ENCODE data around the gene LRRC59.
A peak's percentile ranks its signal among the peaks of the same experiment; 100 is the strongest.

LRRC59 gene

GRCh38 chr17:50397919-50398285 is 579 bp upstream of the LRRC59 start:
- 54% methylated on average over 9 of the region's 9 CpGs for WGBS
- Histone ChIP-seq H3K4ac (ENCODE audit: low read depth in 1 of 2, low read length in 2 of 2) (no peak overlapping the region), H3K79me1 (replicated peaks; ENCODE audit: low read length, poor library complexity, severe bottlenecking) (peaks cover 11% of the 10 kb centered on the region), H2AFZ (ENCODE audit: low read depth, low read length) (no peak overlapping the region), H3K14ac (ENCODE audit: low read length in 2 of 2) (no peak overlapping the region), H2BK15ac (ENCODE audit: low read depth, poor library complexity, severe bottlenecking) (no peak overlapping the region), H3K27ac (ENCODE audit: low read length, poor library complexity, severe bottlenecking) (no peak overlapping the region), H3K23ac (ENCODE audit: low read length in 2 of 2) (no peak overlapping the region), H3K4me3 (ENCODE audit: insufficient read depth in 1 of 2, low read depth in 1 of 2, low read length in 2 of 2) (peak overlapping the region; percentile 9 to 97), H3K27me3 (ENCODE audit: control insufficient read depth in 1 of 2, insufficient read depth in 1 of 2, low read length in 2 of 2) (peaks cover 0 to 4% of the 10 kb centered on the region in 2 experiments), H3K36me3 (ENCODE audit: control insufficient read depth in 1 of 2, insufficient read depth in 2 of 2, low read depth in 1 of 2, low read length in 2 of 2) (peaks cover 19 to 22% of the 10 kb centered on the region in 2 experiments), H2BK12ac (ENCODE audit: low read length in 2 of 2) (no peak overlapping the region), H3K9ac (ENCODE audit: low read length) (peak overlapping the region; percentile 100), H3K4me1 (ENCODE audit: control insufficient read depth, insufficient read depth, low read depth, low read length) (peaks cover 8% of the 10 kb centered on the region), H3K18ac (ENCODE audit: low read depth in 1 of 2, low read length in 2 of 2) (no peak overlapping the region), H2BK120ac (ENCODE audit: low read depth, low read length) (no peak overlapping the region), H2BK5ac (ENCODE audit: low read depth, low read length, poor library complexity, severe bottlenecking) (no peak overlapping the region), H4K8ac (ENCODE audit: low read length) (peak overlapping the region; percentile 98), H2AK5ac (ENCODE audit: low read length, severe bottlenecking) (no peak overlapping the region), H3K9me3 (ENCODE audit: control insufficient read depth, low read length) (no peaks in the 10 kb centered on the region), H3K4me2 (ENCODE audit: low read length, poor library complexity, severe bottlenecking) (no peak overlapping the region), H4K91ac (ENCODE audit: low read length) (no peak overlapping the region)
- DNase-seq: no peak

DNA sequence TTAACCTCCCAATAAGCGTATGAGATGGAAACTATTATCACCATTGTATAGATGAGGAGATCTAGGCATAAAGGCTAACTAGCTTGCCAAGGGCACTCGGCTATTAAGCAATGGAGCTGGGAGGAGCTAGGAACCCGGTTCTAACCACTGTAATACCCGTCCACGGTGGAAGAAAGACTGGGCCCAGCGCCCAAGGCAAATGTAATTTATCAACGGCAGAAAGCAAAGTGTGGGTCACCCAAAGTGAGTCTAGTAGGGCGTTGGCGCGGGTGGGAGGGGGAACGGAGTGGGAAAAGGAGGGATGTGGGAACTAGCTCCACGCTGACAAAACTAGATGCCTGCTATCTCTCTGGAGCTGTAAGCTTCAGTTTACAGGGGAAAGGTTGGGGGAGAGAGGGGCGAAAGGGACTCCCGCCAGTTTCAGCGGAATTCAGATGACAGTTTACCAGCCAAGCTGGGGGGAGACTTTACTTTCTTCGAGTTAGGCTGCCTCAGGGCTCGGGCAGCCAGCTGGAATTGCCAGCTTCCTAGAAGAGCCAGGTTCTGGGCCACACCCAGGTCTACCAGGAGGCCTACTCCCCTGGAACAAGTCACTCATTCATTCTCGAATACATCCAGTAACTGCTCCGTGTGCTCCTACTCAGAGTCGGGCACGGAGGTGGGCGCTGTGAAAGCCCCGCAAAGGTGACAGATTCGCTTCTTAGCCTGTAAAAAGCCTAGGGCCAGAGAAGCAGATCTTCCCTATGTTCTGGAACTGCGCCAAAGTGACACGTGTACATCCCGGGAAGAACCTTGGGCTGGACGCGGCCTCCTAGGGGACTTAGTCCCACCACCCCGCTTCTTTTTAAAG is 837 bp downstream of the LRRC59 start:
- H2AFZ ChIP-seq (ENCODE audit: low read depth, low read length): no peak overlapping the region
- DNase-seq: peak; percentile 73
- 2% methylated on average over 26 of the region's 30 CpGs for whole genome bisulfite sequencing
- H3K4ac ChIP-seq (ENCODE audit: low read depth in 1 of 2, low read length in 2 of 2): peak overlapping the region; percentile 64 to 86
- peak overlapping the region; percentile 63 for H3K27ac ChIP-seq (ENCODE audit: low read length, poor library complexity, severe bottlenecking)
- peak overlapping the region; percentile 80 for H4K91ac ChIP-seq (ENCODE audit: low read length)
- peak overlapping the region; percentile 90 for H2BK15ac ChIP-seq (ENCODE audit: low read depth, poor library complexity, severe bottlenecking)
- H3K4me1 ChIP-seq (ENCODE audit: control insufficient read depth, insufficient read depth, low read depth, low read length): peaks cover 8% of the 10 kb centered on the region
- peak overlapping the region; percentile 14 to 96 for H3K23ac ChIP-seq (ENCODE audit: low read length in 2 of 2)
- H3K79me1 ChIP-seq (replicated peaks; ENCODE audit: low read length, poor library complexity, severe bottlenecking): peaks cover 17% of the 10 kb centered on the region
- peaks cover 33 to 37% of the 10 kb centered on the region in 2 experiments for H3K36me3 ChIP-seq (ENCODE audit: control insufficient read depth in 1 of 2, insufficient read depth in 2 of 2, low read depth in 1 of 2, low read length in 2 of 2)
- peak overlapping the region; percentile 94 to 97 for H3K4me3 ChIP-seq (ENCODE audit: insufficient read depth in 1 of 2, low read depth in 1 of 2, low read length in 2 of 2)
- H3K27me3 ChIP-seq (ENCODE audit: control insufficient read depth in 1 of 2, insufficient read depth in 1 of 2, low read length in 2 of 2): no peaks in the 10 kb centered on the region
- H2AK5ac ChIP-seq (ENCODE audit: low read length, severe bottlenecking): peak overlapping the region; percentile 63
- peak overlapping the region; percentile 40 for H2BK5ac ChIP-seq (ENCODE audit: low read depth, low read length, poor library complexity, severe bottlenecking)
- peak overlapping the region; percentile 100 for H3K9ac ChIP-seq (ENCODE audit: low read length)
- H4K8ac ChIP-seq (ENCODE audit: low read length): peak overlapping the region; percentile 69
- H3K14ac ChIP-seq (ENCODE audit: low read length in 2 of 2): peak overlapping the region; percentile 73 to 97
- H3K18ac ChIP-seq (ENCODE audit: low read depth in 1 of 2, low read length in 2 of 2): peak overlapping the region; percentile 31 to 95
- H2BK12ac ChIP-seq (ENCODE audit: low read length in 2 of 2): no peak overlapping the region
- H3K9me3 ChIP-seq (ENCODE audit: control insufficient read depth, low read length): no peaks in the 10 kb centered on the region
- H2BK120ac ChIP-seq (ENCODE audit: low read depth, low read length): peak overlapping the region; percentile 73
- H3K4me2 ChIP-seq (ENCODE audit: low read length, poor library complexity, severe bottlenecking): peak overlapping the region; percentile 96

- WGBS: 42% methylated on average over 2 of the region's 3 CpGs
These were observed 2.6 kb downstream of the LRRC59 start for GRCh38 chr17:50394711-50395110.

DNA sequence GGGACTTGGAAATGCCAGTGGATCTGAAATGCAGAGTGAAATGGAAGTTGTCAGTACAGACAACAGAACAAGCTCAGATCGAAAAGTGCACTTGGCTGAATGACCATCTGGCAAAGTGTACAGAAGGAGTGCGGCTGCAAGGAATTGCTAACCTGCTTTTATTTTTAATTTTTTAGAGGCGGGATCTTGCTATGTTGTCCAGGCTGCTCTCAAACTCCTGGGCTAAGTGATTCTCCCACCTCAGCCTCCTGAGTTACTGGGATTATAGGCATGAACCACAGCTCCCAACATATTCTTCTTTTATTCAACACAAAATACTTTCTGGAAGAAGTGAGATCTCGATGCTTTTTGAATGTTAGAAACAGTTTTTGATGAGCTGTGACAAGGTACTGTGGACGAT is 3.6 kb downstream of the LRRC59 start:
- H3K27ac ChIP-seq (ENCODE audit: low read length, poor library complexity, severe bottlenecking): no peak overlapping the region
- H3K9me3 ChIP-seq (ENCODE audit: control insufficient read depth, low read length): no peaks in the 10 kb centered on the region
- no peak for DNase-seq

More at GRCh38 chr17:50394711-50395110, 2.6 kb downstream of the LRRC59 start:
- Histone ChIP-seq H4K91ac (ENCODE audit: low read length) (no peak overlapping the region), H2BK12ac (ENCODE audit: low read length in 2 of 2) (no peak overlapping the region), H2AFZ (ENCODE audit: low read depth, low read length) (no peak overlapping the region), H3K18ac (ENCODE audit: low read depth in 1 of 2, low read length in 2 of 2) (no peak overlapping the region), H3K4ac (ENCODE audit: low read depth in 1 of 2, low read length in 2 of 2) (no peak overlapping the region), H2BK15ac (ENCODE audit: low read depth, poor library complexity, severe bottlenecking) (no peak overlapping the region), H4K8ac (ENCODE audit: low read length) (no peak overlapping the region), H2BK5ac (ENCODE audit: low read depth, low read length, poor library complexity, severe bottlenecking) (no peak overlapping the region), H3K4me1 (ENCODE audit: control insufficient read depth, insufficient read depth, low read depth, low read length) (peaks cover 8% of the 10 kb centered on the region), H3K79me1 (replicated peaks; ENCODE audit: low read length, poor library complexity, severe bottlenecking) (peaks cover 18% of the 10 kb centered on the region), H3K4me2 (ENCODE audit: low read length, poor library complexity, severe bottlenecking) (peak overlapping the region; percentile 8), H2AK5ac (ENCODE audit: low read length, severe bottlenecking) (no peak overlapping the region), H3K9ac (ENCODE audit: low read length) (peak overlapping the region; percentile 100), H2BK120ac (ENCODE audit: low read depth, low read length) (no peak overlapping the region), H3K9me3 (ENCODE audit: control insufficient read depth, low read length) (no peaks in the 10 kb centered on the region), H3K27me3 (ENCODE audit: control insufficient read depth in 1 of 2, insufficient read depth in 1 of 2, low read length in 2 of 2) (no peaks in the 10 kb centered on the region), H3K14ac (ENCODE audit: low read length in 2 of 2) (no peak overlapping the region), H3K36me3 (ENCODE audit: control insufficient read depth in 1 of 2, insufficient read depth in 2 of 2, low read depth in 1 of 2, low read length in 2 of 2) (peaks cover 39 to 53% of the 10 kb centered on the region in 2 experiments), H3K4me3 (ENCODE audit: insufficient read depth in 1 of 2, low read depth in 1 of 2, low read length in 2 of 2) (peak overlapping the region in 1 of 2 experiments; percentile 97), H3K27ac (ENCODE audit: low read length, poor library complexity, severe bottlenecking) (no peak overlapping the region), H3K23ac (ENCODE audit: low read length in 2 of 2) (no peak overlapping the region)
- DNase-seq: no peak

More for the DNA sequence above, 3.6 kb downstream of the LRRC59 start:
- Histone ChIP-seq H2BK5ac (ENCODE audit: low read depth, low read length, poor library complexity, severe bottlenecking) (no peak overlapping the region), H2BK15ac (ENCODE audit: low read depth, poor library complexity, severe bottlenecking) (no peak overlapping the region), H3K18ac (ENCODE audit: low read depth in 1 of 2, low read length in 2 of 2) (no peak overlapping the region), H2AK5ac (ENCODE audit: low read length, severe bottlenecking) (no peak overlapping the region), H3K9ac (ENCODE audit: low read length) (no peak overlapping the region), H3K4me3 (ENCODE audit: insufficient read depth in 1 of 2, low read depth in 1 of 2, low read length in 2 of 2) (no peak overlapping the region), H3K27me3 (ENCODE audit: control insufficient read depth in 1 of 2, insufficient read depth in 1 of 2, low read length in 2 of 2) (no peaks in the 10 kb centered on the region), H4K8ac (ENCODE audit: low read length) (no peak overlapping the region), H3K23ac (ENCODE audit: low read length in 2 of 2) (no peak overlapping the region), H3K14ac (ENCODE audit: low read length in 2 of 2) (no peak overlapping the region), H4K91ac (ENCODE audit: low read length) (no peak overlapping the region), H3K4me2 (ENCODE audit: low read length, poor library complexity, severe bottlenecking) (no peak overlapping the region), H3K79me1 (replicated peaks; ENCODE audit: low read length, poor library complexity, severe bottlenecking) (peaks cover 19% of the 10 kb centered on the region), H3K4me1 (ENCODE audit: control insufficient read depth, insufficient read depth, low read depth, low read length) (peaks cover 10% of the 10 kb centered on the region), H2BK120ac (ENCODE audit: low read depth, low read length) (no peak overlapping the region), H2BK12ac (ENCODE audit: low read length in 2 of 2) (no peak overlapping the region), H2AFZ (ENCODE audit: low read depth, low read length) (no peak overlapping the region), H3K36me3 (ENCODE audit: control insufficient read depth in 1 of 2, insufficient read depth in 2 of 2, low read depth in 1 of 2, low read length in 2 of 2) (peaks cover 45 to 63% of the 10 kb centered on the region in 2 experiments), H3K4ac (ENCODE audit: low read depth in 1 of 2, low read length in 2 of 2) (no peak overlapping the region)
- WGBS: 95% methylated on average over 5 of the region's 5 CpGs

Data from mesenchymal stem cell (in vitro differentiated cells and primary cell).